ENCODE measurements around the gene RPAIN. TPM values are rescaled to one million over a fixed set of nuclear protein-coding genes. Genes with fewer than 3 reads are reported as not detected.
"Not testable (repeated sequence)": the region's sequence is repeated elsewhere in the genome, so short reads cannot be mapped to it uniquely, and the experiment has no call there.

RPAIN gene
- total and polyA plus RNA-seq, 10 of the 15 experiments (the other 5 are each of a cell fraction or from before 2014, with no cell fraction given), result 45.8 to 109 (median 70.5) TPM

- Histone ChIP-seq H2AFZ (ENCODE audit: control insufficient read depth, low read depth, low read length) (no peak overlapping the region), H3K27ac (ENCODE audit: control insufficient read depth, insufficient read depth) (no peak overlapping the region), H3K4me2 (ENCODE audit: control insufficient read depth, insufficient read depth) (peak overlapping the region; percentile 39; the same call in 1 of the 2 replicates), H3K9ac (ENCODE audit: control insufficient read depth, insufficient read depth, low read length) (no peak overlapping the region; the same call in 1 of the 2 replicates), H3K27me3 (replicated peaks in 1 of 2; ENCODE audit: control insufficient read depth in 2 of 2, insufficient read depth in 2 of 2, low read length in 1 of 2) (no peaks in the 10 kb centered on the region), H3K79me2 (ENCODE audit: control insufficient read depth, insufficient read depth, low read length) (peaks cover 38% of the 10 kb centered on the region), H4K20me1 (ENCODE audit: control insufficient read depth, insufficient read depth) (no peaks in the 10 kb centered on the region), H3K36me3 (ENCODE audit: control insufficient read depth in 2 of 2, insufficient read depth in 2 of 2, low read length in 1 of 2) (peaks cover 27 to 37% of the 10 kb centered on the region in 2 experiments), H3K4me3 (no peak overlapping the region), H3K4me1 (ENCODE audit: control insufficient read depth, insufficient read depth, low read length) (peaks cover 9% of the 10 kb centered on the region; the same call in 1 of the 2 replicates), H3K9me3 (replicated peaks; ENCODE audit: control insufficient read depth, insufficient read depth, low read length) (no peaks in the 10 kb centered on the region)
- in situ Hi-C loops (cut with MboI), result no loop called here
- whole genome bisulfite sequencing (ENCODE audit: insufficient coverage, insufficient replicate concordance, low lambda C conversion rate, missing lambda C conversion rate), result 98% methylated on average over 2 of the region's 2 CpGs
- ATAC-seq (no peak), FAIRE-seq (no peak), DNase-seq (ENCODE audit: low read depth, low spot score) (no peak)
- RAD21 ChIA-PET (ENCODE audit: unreplicated experiment), result no interaction called here
- intact Hi-C loops (cut with micrococcal nuclease; ENCODE audit: unreplicated experiment), result loop anchor here (5.0 kb wide), 1 partner anchor 238 kb away; no protein-coding TSS in a partner anchor
- SMC1A ChIA-PET (ENCODE audit: uncharacterized antibody, unreplicated experiment), result no interaction called here
- CTCF ChIA-PET, result no interaction called here
- POLR2A ChIA-PET, result interaction anchor here (0.7 kb wide), 1 partner anchor 454 kb away, joined by 3 read pairs; no protein-coding TSS in a partner anchor
- no TSS peak for BruUV-seq (replicated peaks)
- TF ChIP-seq POLR2A (IDR thresholded peaks at IDR 0.05; ENCODE audit: low read depth, low read length) (peak; percentile 43), CHD2 (IDR thresholded peaks at IDR 0.05; ENCODE audit: borderline replicate concordance, low read depth, low read length) (no peak)
These were observed 15.0 kb downstream of the RPAIN start for GRCh38 chr17:5434984-5435383.

GRCh38 chr17:5435781-5436315 is 15.9 kb downstream of the RPAIN start:
- BruUV-seq (replicated peaks); H3K27ac ChIP-seq (ENCODE audit: control insufficient read depth, insufficient read depth); H3K9me3 ChIP-seq (replicated peaks; ENCODE audit: control insufficient read depth, insufficient read depth, low read length); H4K20me1 ChIP-seq (ENCODE audit: control insufficient read depth, insufficient read depth); in situ Hi-C loops (cut with MboI); ATAC-seq; H3K4me1 ChIP-seq (ENCODE audit: control insufficient read depth, insufficient read depth, low read length); DNase-seq (ENCODE audit: low read depth, low spot score); H3K27me3 ChIP-seq (replicated peaks in 1 of 2; ENCODE audit: control insufficient read depth in 2 of 2, insufficient read depth in 2 of 2, low read length in 1 of 2); H2AFZ ChIP-seq (ENCODE audit: control insufficient read depth, low read depth, low read length); FAIRE-seq; H3K9ac ChIP-seq (ENCODE audit: control insufficient read depth, insufficient read depth, low read length): not testable (repeated sequence)
- ChIA-PET SMC1A (ENCODE audit: uncharacterized antibody, unreplicated experiment) (interaction anchor here (1.1 to 1.8 kb wide), 5 partner anchors 12 to 323 kb away, joined by 3 to 4 read pairs (median 3); no protein-coding TSS in a partner anchor), POLR2A (interaction anchor here (0.6 to 1.0 kb wide), 6 partner anchors 8 to 730 kb away, joined by 3 to 5 read pairs (median 3); partner anchors contain the start of genes NUP88 and RPAIN), CTCF (interaction anchor here (0.6 to 1.9 kb wide), 4 partner anchors 17 to 243 kb away, joined by 3 to 6 read pairs (median 4); partner anchors contain the start of gene NUP88), RAD21 (ENCODE audit: unreplicated experiment) (interaction anchor here (0.7 to 1.1 kb wide), 3 partner anchors 16 to 1211 kb away, joined by 3 to 4 read pairs (median 3); partner anchors contain the start of genes NUP88 and RPAIN)
- intact Hi-C loops (cut with micrococcal nuclease; ENCODE audit: unreplicated experiment), result loop anchor here (5.0 kb wide), 1 partner anchor 239 kb away; no protein-coding TSS in a partner anchor
- Histone ChIP-seq H3K36me3 (ENCODE audit: control insufficient read depth in 2 of 2, insufficient read depth in 2 of 2, low read length in 1 of 2) (peaks cover 26 to 37% of the 10 kb centered on the region in 2 experiments), H3K4me3 (peak overlapping the region; percentile 81; the same call in 1 of the 2 replicates), H3K79me2 (ENCODE audit: control insufficient read depth, insufficient read depth, low read length) (peaks cover 38% of the 10 kb centered on the region), H3K4me2 (ENCODE audit: control insufficient read depth, insufficient read depth) (0 out of 2 replicates have a peak overlapping the region, but pooled peaks have one; percentile 5)
- 60% methylated on average over 5 of the region's 12 CpGs for WGBS (ENCODE audit: insufficient coverage, insufficient replicate concordance, low lambda C conversion rate, missing lambda C conversion rate)
